C4-2B (cell line): Measurements from ENCODE around the gene SMIM11.

Experiments
- CTCF ChIP-seq: fragments of 450-650 bp; conservative IDR thresholded peaks from 2 replicates; pipeline ENCODE4 v1.5.1; 2017; ENCODE audit warnings: mild to moderate bottlenecking
- ZFX ChIP-seq: fragments of 450-650 bp; IDR thresholded peaks from 2 replicates; pipeline ENCODE4 v1.6.1; 2017

DNA sequence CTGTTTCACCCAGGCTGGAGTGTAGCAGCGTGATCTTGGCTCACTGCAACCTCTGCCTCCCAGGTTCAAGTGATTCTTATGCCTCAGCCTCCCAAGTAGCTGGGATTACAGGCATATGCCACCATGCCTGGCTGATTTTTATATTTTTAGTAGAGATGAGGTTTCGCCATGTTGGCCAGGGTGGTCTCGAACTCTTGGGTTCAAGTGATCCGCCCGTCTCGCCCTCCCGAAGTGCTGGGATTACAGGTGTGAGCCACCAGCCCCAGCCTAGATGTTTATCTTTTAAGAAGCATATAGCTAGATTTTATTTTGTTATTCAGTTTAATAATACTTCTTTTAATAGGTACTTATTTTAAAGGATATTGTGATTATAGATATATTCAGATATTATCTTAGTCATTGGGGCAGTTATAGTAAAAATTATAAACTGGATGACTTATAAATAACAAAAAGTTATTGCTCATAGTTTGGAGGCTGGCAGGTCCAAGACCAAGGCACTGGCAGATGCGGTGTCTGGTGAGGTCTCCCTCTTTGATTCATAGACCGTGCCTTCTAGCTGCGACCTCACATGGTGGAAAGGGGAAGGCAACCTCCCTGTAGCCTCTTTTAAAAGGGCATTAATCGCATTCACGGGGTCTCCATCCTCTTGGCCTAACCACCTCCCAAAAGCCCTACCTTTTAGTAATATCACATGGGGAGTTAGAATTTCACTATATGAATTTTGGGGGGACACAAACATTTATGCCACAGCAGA is 14.6 kb upstream of the SMIM11 start:
- no peak for TF ChIP-seq CTCF
- TF ChIP-seq ZFX = no peak
